NB4 (cell line): Measurements from ENCODE around the gene NUDT4.

ENCODE experiments used
- DNase-seq: peaks from one replicate; pipeline ENCODE4 v3.0.0; 2010; ENCODE audit warnings: low read depth
- H3K4me3 ChIP-seq: one replicate; pipeline ENCODE4 v1.5.1; 2011; ENCODE audit warnings: mild to moderate bottlenecking, low read depth, low read length, moderate library complexity
- CTCF ChIP-seq: IDR thresholded peaks from one replicate; pipeline ENCODE4 v1.5.1; 2012; ENCODE audit warnings: low read depth, low read length
- MAX ChIP-seq: IDR thresholded peaks from 2 replicates; pipeline ENCODE4 v1.6.1; 2011; ENCODE audit warnings: low read depth, low read length
- MYC ChIP-seq: IDR thresholded peaks from 2 replicates; pipeline ENCODE4 v1.6.1; 2011; ENCODE audit warnings: low read depth, low read length
- POLR2A ChIP-seq: IDR thresholded peaks from 2 replicates; pipeline ENCODE4 v1.6.1; 2011; ENCODE audit warnings: mild to moderate bottlenecking; ENCODE audit not compliant: insufficient read length; ENCODE audit errors: extremely low read depth

The NUDT4 gene

GRCh38 chr12:93402333-93403311 is 24.9 kb downstream of the NUDT4 start:
- no peak for TF ChIP-seq MYC
- TF ChIP-seq MAX = no peak
- TF ChIP-seq CTCF = no peak
- TF ChIP-seq POLR2A = no peak
- DNase-seq = no peak

GRCh38 chr12:93403988-93404803 is 26.5 kb downstream of the NUDT4 start:
- no peak overlapping the region for H3K4me3 ChIP-seq
- TF ChIP-seq MYC (no peak), MAX (no peak), POLR2A (no peak), CTCF (no peak)
- DNase-seq = peak; percentile 32

More at GRCh38 chr12:93402333-93403311, 24.9 kb downstream of the NUDT4 start:
- no peak overlapping the region for H3K4me3 ChIP-seq

- DNase-seq = no peak
- no peak for TF ChIP-seq CTCF
- no peak for TF ChIP-seq POLR2A
- TF ChIP-seq MAX = no peak
- H3K4me3 ChIP-seq = no peak overlapping the region
Observed at GRCh38 chr12:93404961-93405849, 27.5 kb downstream of the NUDT4 start.

GRCh38 chr12:93407054-93407962 is 29.6 kb downstream of the NUDT4 start:
- DNase-seq = no peak
- no peak overlapping the region for H3K4me3 ChIP-seq
- TF ChIP-seq CTCF (no peak), MAX (no peak)
